ENCODE measurements around the gene BATF. TPM values are rescaled to one million over a fixed set of nuclear protein-coding genes. Genes with fewer than 3 reads are reported as not detected.
A peak's percentile ranks its signal among the peaks of the same experiment; 100 is the strongest.

The BATF gene
- total and polyA plus RNA-seq, 2 donors (not counting 1 experiment from before 2014, with no cell fraction given), result 12.8 to 16.4 TPM

DNA sequence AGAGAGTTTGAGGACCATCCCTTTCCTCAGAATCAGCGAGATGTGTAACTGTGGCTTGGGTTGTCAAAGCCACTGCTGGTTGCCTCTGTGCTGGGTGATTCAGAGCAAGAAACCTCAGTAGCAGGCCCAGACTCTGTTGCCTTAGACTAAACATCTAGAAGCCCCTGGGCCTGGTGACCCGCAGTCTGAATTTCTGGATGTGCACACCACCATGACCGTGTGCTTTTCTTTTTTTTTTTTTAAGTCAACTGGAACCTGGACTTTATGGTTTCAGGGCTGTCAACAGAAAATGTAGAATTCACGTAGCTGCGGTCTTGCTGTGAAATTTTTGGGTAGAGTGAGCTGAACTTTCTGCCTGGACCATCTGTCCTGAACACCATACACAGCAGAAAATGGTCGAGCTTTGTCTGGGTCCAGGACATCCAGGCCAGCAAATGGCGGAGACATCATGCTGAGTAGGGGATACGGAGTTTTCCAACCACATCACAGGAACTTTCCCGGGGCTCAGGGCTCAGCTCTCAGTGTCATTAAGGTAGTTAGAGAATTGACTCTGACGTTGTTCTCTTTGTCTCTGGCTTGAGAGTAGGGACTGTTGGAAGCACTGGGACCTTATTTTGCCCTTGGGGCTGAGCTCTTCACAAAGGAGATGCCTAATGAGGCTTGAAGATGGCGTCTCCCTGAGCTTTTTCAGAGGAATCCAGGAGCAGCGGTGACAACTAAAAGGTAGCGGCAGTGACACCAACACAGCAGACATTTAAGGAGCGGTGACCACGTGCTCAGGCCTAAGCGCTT is 23.0 kb upstream of the BATF start:
- TF ChIP-seq EZH2 (IDR thresholded peaks at IDR 0.05; ENCODE audit: borderline replicate concordance, insufficient read depth, low read depth, low read length, poor library complexity, severe bottlenecking), result no peak
- TF ChIP-seq, protein P1, sequence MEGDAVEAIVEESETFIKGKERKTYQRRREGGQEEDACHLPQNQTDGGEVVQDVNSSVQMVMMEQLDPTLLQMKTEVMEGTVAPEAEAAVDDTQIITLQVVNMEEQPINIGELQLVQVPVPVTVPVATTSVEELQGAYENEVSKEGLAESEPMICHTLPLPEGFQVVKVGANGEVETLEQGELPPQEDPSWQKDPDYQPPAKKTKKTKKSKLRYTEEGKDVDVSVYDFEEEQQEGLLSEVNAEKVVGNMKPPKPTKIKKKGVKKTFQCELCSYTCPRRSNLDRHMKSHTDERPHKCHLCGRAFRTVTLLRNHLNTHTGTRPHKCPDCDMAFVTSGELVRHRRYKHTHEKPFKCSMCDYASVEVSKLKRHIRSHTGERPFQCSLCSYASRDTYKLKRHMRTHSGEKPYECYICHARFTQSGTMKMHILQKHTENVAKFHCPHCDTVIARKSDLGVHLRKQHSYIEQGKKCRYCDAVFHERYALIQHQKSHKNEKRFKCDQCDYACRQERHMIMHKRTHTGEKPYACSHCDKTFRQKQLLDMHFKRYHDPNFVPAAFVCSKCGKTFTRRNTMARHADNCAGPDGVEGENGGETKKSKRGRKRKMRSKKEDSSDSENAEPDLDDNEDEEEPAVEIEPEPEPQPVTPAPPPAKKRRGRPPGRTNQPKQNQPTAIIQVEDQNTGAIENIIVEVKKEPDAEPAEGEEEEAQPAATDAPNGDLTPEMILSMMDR (IDR thresholded peaks at IDR 0.05), result no peak
- intact Hi-C loops (cut with micrococcal nuclease), result loop anchor here (10.0 kb wide), 1 partner anchor 46 kb away; no protein-coding TSS in a partner anchor
- H3K9ac ChIP-seq (ENCODE audit: low read length), result no peak overlapping the region
- H2AFZ ChIP-seq (ENCODE audit: insufficient read depth, low read depth, low read length, poor library complexity, severe bottlenecking), result peak overlapping the region; percentile 42
- no peaks in the 10 kb centered on the region for H3K9me3 Mint-ChIP-seq (ENCODE audit: insufficient read depth)
- no peaks in the 10 kb centered on the region for H4K20me1 ChIP-seq (ENCODE audit: control insufficient read depth, insufficient read depth, low read length, poor library complexity, severe bottlenecking)
- H3K4me1 ChIP-seq (ENCODE audit: control insufficient read depth in 2 of 2, insufficient read depth in 2 of 2, low read length in 2 of 2), result peaks cover 10 to 23% of the 10 kb centered on the region in 2 donors
- no peak overlapping the region for H3K4me3 Mint-ChIP-seq
- no peaks in the 10 kb centered on the region for H3K79me2 ChIP-seq (ENCODE audit: control insufficient read depth, insufficient read depth, low read length)
- WGBS (ENCODE audit: insufficient coverage), result 70% methylated on average over 13 of the region's 16 CpGs
- no peak overlapping the region for H3K4me2 ChIP-seq (replicated peaks; ENCODE audit: low read depth, low read length, poor library complexity, severe bottlenecking)
- no peak overlapping the region for H3K27ac ChIP-seq (ENCODE audit: low read length in 2 of 2)
- peak; percentile 18 for ATAC-seq (ENCODE audit: low read depth)
- H3K36me3 ChIP-seq (replicated peaks in 1 of 2; ENCODE audit: control extremely low read depth in 1 of 2, control insufficient read depth in 1 of 2, extremely low read depth in 1 of 2, insufficient read depth in 2 of 2, low read length in 1 of 2), result no peaks in the 10 kb centered on the region
- no peaks in the 10 kb centered on the region for H3K27me3 ChIP-seq (replicated peaks in 1 of 4; ENCODE audit: control extremely low read depth in 1 of 4, control insufficient read depth in 3 of 4, insufficient read depth in 4 of 4, low read length in 3 of 4)
- peak overlapping the region; percentile 61 for H3K27ac Mint-ChIP-seq
- no peak overlapping the region for H3K4me3 ChIP-seq (ENCODE audit: control extremely low read depth in 1 of 5, extremely low read depth in 1 of 5, insufficient read depth in 1 of 5, low read depth in 2 of 5, low read length in 4 of 5)
- ChIA-PET CTCF (interaction anchor here (1.2 to 6.3 kb wide), 5 partner anchors 9 to 62 kb away, joined by 3 to 43 read pairs (median 14); no protein-coding TSS in a partner anchor), POLR2A (interaction anchor here (1.0 kb wide), 1 partner anchor 16 kb away, joined by 5 read pairs; no protein-coding TSS in a partner anchor)
- H3K9me3 ChIP-seq (ENCODE audit: control extremely low read depth in 1 of 3, control insufficient read depth in 2 of 3, insufficient read depth in 1 of 3, low read length in 2 of 3), result no peaks in the 10 kb centered on the region
- H3K4me1 Mint-ChIP-seq, result peaks cover 22% of the 10 kb centered on the region
- no peaks in the 10 kb centered on the region for H3K27me3 Mint-ChIP-seq
- DNase-seq, result no peak

DNA sequence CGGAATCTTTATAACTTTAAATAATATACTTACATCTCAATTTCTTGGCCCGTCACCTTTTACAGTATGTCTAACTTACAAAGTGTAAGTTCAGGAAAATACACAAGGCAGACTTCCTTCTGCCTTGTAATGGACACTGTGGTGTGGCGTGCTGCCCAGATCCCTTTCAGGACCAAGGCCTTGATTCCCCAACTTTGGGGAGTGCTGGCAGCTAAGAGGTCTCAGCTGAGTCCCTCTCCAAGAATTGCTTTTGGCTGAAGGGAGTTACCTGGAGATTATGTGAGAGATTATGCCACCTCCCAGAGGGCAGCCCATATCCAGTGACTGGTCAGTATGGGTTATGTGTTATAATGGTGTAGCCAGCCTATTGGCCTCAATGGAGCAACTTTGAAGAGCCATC is 21.2 kb upstream of the BATF start:
- ATAC-seq (ENCODE audit: low read depth) (no peak), DNase-seq (no peak)
- Mint-ChIP-seq H3K27ac (no peak overlapping the region), H3K9me3 (ENCODE audit: insufficient read depth) (peaks cover 2% of the 10 kb centered on the region), H3K4me1 (peaks cover 22% of the 10 kb centered on the region), H3K4me3 (no peak overlapping the region), H3K27me3 (no peaks in the 10 kb centered on the region)
- H3K4me1 ChIP-seq (ENCODE audit: control insufficient read depth in 2 of 2, insufficient read depth in 2 of 2, low read length in 2 of 2), result peaks cover 10 to 23% of the 10 kb centered on the region in 2 donors
- WGBS (ENCODE audit: insufficient coverage), result no CpG with 5 or more reads among the region's 3 CpGs
- no peaks in the 10 kb centered on the region for H3K79me2 ChIP-seq (ENCODE audit: control insufficient read depth, insufficient read depth, low read length)
- no peaks in the 10 kb centered on the region for H4K20me1 ChIP-seq (ENCODE audit: control insufficient read depth, insufficient read depth, low read length, poor library complexity, severe bottlenecking)
- no peak overlapping the region for H3K4me3 ChIP-seq (ENCODE audit: control extremely low read depth in 1 of 5, extremely low read depth in 1 of 5, insufficient read depth in 1 of 5, low read depth in 2 of 5, low read length in 4 of 5)
- no peak overlapping the region for H3K27ac ChIP-seq (ENCODE audit: low read length in 2 of 2)
- CTCF ChIA-PET, result interaction anchor here (1.4 kb wide), 1 partner anchor 12 kb away, joined by 5 read pairs; no protein-coding TSS in a partner anchor
- POLR2A ChIA-PET, result no interaction called here
- H2AFZ ChIP-seq (ENCODE audit: insufficient read depth, low read depth, low read length, poor library complexity, severe bottlenecking), result no peak overlapping the region
- no peaks in the 10 kb centered on the region for H3K36me3 ChIP-seq (replicated peaks in 1 of 2; ENCODE audit: control extremely low read depth in 1 of 2, control insufficient read depth in 1 of 2, extremely low read depth in 1 of 2, insufficient read depth in 2 of 2, low read length in 1 of 2)
- no peak for TF ChIP-seq EZH2 (IDR thresholded peaks at IDR 0.05; ENCODE audit: borderline replicate concordance, insufficient read depth, low read depth, low read length, poor library complexity, severe bottlenecking)
- H3K9ac ChIP-seq (ENCODE audit: low read length), result no peak overlapping the region
- intact Hi-C loops (cut with micrococcal nuclease), result no loop called here
- no peaks in the 10 kb centered on the region for H3K9me3 ChIP-seq (ENCODE audit: control extremely low read depth in 1 of 3, control insufficient read depth in 2 of 3, insufficient read depth in 1 of 3, low read length in 2 of 3)
- H3K4me2 ChIP-seq (replicated peaks; ENCODE audit: low read depth, low read length, poor library complexity, severe bottlenecking), result no peak overlapping the region
- no peaks in the 10 kb centered on the region for H3K27me3 ChIP-seq (replicated peaks in 1 of 4; ENCODE audit: control extremely low read depth in 1 of 4, control insufficient read depth in 3 of 4, insufficient read depth in 4 of 4, low read length in 3 of 4)

Measured in B cell (primary cell).